Ascending aorta (tissue), 2 donors: ENCODE data around the gene ONECUT2. TPM values are rescaled to one million over a fixed set of nuclear protein-coding genes. Genes with fewer than 3 reads are reported as not detected.

ENCODE experiments used
- DNase-seq, 2 donors: peaks; one replicate each; pipeline ENCODE4 v3.0.0-alpha.2; 2019; ENCODE audit warnings: low spot score in 2 of 2
- H3K27ac ChIP-seq, 2 donors: fragments of 200-600 bp; sonication (generic); one replicate each; pipeline ENCODE4 v1.5.1; 2016 to 2017; ENCODE audit warnings: mild to moderate bottlenecking in 1 of 2
- H3K27me3 ChIP-seq: fragments of 200-600 bp; sonication (generic); one replicate; pipeline ENCODE4 v1.5.1; 2017
- H3K36me3 ChIP-seq, 2 donors: fragments of 200-600 bp; sonication (generic); one replicate each; pipeline ENCODE4 v1.5.1; 2016
- H3K4me1 ChIP-seq, 2 donors: fragments of 200-600 bp; sonication (generic); one replicate each; pipeline ENCODE4 v1.5.1; 2016 to 2017; ENCODE audit warnings: mild to moderate bottlenecking in 1 of 2
- H3K4me3 ChIP-seq, 2 donors: fragments of 200-600 bp; sonication (generic); one replicate each; pipeline ENCODE4 v1.5.1; 2016 to 2017; ENCODE audit warnings: mild to moderate bottlenecking in 1 of 2
- H3K9me3 ChIP-seq, 2 donors: fragments of 200-600 bp; sonication (generic); one replicate each; pipeline ENCODE4 v1.5.1; 2016
- intact Hi-C: fragments of 100-400 bp; cut with DNase I; formaldehyde crosslinking; loops from one replicate; pipeline ENCODE4 v1.15.1; 2023
- total RNA-seq: library from RNA; depleted of rRNA; stranded (reverse); fragments of >200 nt; gene quantifications from one replicate; pipeline ENCODE4 v1.1.0, GENCODE V29; 2016
- TF ChIP-seq, protein P1 (sequence below), 3 experiments: fragments of 200-600 bp in 2 of 3; fragments of 450-650 bp in 1 of 3; sonication (generic) in 2 of 3; IDR thresholded peaks; one replicate each; pipeline ENCODE4 v1.5.1; 2016 to 2019; ENCODE audit warnings: antibody characterized with exemption in 3 of 3, mild to moderate bottlenecking in 1 of 3, moderate library complexity in 1 of 3

The ONECUT2 gene
- total RNA-seq, 1 donor from 2014 or later, result 0.11 TPM

DNA sequence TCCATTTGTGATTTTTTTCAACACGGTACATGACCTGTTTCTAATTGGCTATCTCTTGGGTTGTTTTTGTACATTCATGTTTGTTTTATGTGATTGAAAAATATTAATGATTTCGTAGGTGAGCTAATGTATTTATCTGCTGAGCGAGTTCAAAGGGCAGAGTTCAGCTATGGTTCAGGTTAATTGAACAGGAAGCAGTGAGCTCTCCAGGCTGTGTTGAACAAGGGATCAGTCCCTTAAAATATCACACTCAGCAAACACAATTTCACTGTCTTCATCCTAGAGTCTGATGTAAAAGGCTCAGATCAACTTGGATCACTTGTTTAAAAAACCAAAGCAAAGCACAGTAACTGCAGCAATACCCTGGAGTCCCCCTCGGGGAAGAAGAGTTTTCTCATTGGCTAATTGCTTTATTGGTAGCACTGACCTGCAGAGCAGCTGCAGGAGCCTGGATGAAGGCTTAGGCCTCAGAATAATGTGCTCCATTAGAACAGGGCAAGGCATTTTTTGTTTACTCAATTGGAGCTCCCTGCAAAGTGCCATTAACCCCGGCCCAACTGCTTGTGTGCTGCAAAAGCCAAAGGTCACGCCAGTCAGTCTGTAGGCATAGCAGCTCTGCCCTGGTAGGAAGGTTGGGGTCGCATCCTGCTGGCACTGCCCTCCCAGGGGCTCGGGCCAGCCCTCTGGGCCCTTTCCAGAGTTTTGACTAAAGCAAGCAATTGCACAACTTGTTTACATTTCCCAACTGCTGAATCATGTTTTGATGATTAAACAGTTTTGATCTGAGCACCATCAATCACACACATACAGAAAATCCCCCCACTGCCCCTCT is 10.5 kb downstream of the ONECUT2 start:
- no peak for DNase-seq
- H3K36me3 ChIP-seq, result no peaks in the 10 kb centered on the region
- no peak overlapping the region for H3K4me3 ChIP-seq
- H3K4me1 ChIP-seq, result no peaks in the 10 kb centered on the region
- TF ChIP-seq, protein P1, sequence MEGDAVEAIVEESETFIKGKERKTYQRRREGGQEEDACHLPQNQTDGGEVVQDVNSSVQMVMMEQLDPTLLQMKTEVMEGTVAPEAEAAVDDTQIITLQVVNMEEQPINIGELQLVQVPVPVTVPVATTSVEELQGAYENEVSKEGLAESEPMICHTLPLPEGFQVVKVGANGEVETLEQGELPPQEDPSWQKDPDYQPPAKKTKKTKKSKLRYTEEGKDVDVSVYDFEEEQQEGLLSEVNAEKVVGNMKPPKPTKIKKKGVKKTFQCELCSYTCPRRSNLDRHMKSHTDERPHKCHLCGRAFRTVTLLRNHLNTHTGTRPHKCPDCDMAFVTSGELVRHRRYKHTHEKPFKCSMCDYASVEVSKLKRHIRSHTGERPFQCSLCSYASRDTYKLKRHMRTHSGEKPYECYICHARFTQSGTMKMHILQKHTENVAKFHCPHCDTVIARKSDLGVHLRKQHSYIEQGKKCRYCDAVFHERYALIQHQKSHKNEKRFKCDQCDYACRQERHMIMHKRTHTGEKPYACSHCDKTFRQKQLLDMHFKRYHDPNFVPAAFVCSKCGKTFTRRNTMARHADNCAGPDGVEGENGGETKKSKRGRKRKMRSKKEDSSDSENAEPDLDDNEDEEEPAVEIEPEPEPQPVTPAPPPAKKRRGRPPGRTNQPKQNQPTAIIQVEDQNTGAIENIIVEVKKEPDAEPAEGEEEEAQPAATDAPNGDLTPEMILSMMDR (IDR thresholded peaks at IDR 0.05), result no peak
- no peaks in the 10 kb centered on the region for H3K9me3 ChIP-seq
- peaks cover 8% of the 10 kb centered on the region for H3K27me3 ChIP-seq
- no peak overlapping the region for H3K27ac ChIP-seq
- intact Hi-C loops, result no loop called here

DNA sequence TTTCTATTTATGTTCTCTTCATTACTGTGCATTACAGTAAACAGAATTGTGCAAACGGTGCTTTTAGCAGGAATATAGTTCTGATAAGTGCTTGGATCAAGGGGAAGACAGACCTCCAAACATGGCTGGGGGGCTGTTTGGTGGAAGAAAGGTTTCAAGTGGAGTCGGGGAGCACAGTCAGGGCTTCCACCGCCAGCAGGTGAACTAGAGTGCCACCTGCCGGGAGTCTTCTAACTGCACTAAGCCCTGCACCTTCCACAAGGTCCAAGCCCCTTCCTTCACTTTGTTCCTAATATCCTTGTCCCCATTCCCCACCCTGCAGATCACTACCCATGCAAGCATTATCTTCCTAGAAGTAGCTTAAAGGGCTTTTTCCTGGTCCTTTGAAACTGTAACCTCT is 11.1 kb downstream of the ONECUT2 start:
- intact Hi-C loops, result no loop called here
- TF ChIP-seq, protein P1 (IDR thresholded peaks at IDR 0.05), result no peak
- H3K27ac ChIP-seq, result no peak overlapping the region

DNA sequence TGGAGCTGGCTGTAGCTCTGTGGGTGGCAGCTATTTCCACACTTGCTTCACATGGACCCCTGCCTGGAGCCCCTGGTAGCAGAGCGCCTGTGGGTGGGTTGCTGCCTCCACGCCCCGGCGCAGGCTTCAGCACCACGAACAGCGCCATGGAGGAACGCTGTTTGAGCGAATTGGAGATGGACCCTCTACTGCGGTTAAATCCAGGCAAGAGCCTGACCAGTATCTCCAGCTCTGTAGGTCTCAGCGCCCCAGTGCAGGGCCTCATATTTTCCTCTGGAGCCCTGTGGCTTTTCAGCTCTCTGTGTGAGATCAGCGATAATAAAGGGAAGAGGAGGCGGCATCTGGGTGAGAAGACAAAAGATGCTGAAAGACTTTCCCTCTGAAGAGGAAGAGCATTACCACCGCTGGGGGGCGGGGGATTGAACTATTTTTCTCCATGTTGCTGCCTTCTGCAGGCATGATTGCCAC is 12.0 kb downstream of the ONECUT2 start:
- DNase-seq, result no peak
- intact Hi-C loops, result no loop called here
- Histone ChIP-seq H3K4me1 (no peaks in the 10 kb centered on the region), H3K4me3 (no peak overlapping the region), H3K27me3 (no peaks in the 10 kb centered on the region), H3K27ac (no peak overlapping the region), H3K9me3 (no peaks in the 10 kb centered on the region), H3K36me3 (no peaks in the 10 kb centered on the region)
- TF ChIP-seq, protein P1 (IDR thresholded peaks at IDR 0.05), result no peak

More for the DNA sequence above, 11.1 kb downstream of the ONECUT2 start:
- H3K36me3 ChIP-seq, result no peaks in the 10 kb centered on the region
- H3K9me3 ChIP-seq, result no peaks in the 10 kb centered on the region
- no peak for DNase-seq
- no peaks in the 10 kb centered on the region for H3K4me1 ChIP-seq
- no peak overlapping the region for H3K4me3 ChIP-seq
- peaks cover 6% of the 10 kb centered on the region for H3K27me3 ChIP-seq

DNA sequence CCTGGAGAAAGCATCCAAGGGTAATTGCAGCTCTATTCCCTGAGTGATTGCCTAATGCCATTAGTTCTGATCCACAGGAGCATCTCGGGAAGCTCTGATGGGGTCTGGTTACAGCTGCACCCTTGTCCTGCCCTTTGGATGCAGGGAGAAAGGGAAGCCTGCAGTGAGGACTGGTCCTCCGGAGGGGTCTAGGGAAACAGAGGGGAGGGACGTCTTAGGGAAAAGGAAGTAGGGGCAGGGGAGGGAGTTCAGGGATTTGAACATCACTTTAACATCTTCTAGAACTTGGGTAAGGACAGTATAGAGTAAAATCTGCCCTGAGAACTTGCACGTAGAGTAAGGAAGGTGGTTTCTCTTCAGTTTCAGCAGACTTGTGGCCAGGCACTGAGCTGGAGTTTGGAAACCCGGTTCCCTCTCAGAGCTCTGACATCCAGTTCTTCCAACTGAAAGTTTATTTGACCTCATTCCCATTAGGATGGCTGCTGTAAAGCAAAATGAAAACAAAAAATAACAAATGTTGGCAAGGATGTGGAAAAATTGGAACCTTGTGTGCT is 20.5 kb downstream of the ONECUT2 start:
- Histone ChIP-seq H3K27me3 (no peaks in the 10 kb centered on the region), H3K27ac (no peak overlapping the region), H3K9me3 (no peaks in the 10 kb centered on the region), H3K36me3 (no peaks in the 10 kb centered on the region), H3K4me3 (no peak overlapping the region), H3K4me1 (no peaks in the 10 kb centered on the region)
- intact Hi-C loops, result no loop called here
- no peak for DNase-seq
- TF ChIP-seq, protein P1 (IDR thresholded peaks at IDR 0.05), result no peak

DNA sequence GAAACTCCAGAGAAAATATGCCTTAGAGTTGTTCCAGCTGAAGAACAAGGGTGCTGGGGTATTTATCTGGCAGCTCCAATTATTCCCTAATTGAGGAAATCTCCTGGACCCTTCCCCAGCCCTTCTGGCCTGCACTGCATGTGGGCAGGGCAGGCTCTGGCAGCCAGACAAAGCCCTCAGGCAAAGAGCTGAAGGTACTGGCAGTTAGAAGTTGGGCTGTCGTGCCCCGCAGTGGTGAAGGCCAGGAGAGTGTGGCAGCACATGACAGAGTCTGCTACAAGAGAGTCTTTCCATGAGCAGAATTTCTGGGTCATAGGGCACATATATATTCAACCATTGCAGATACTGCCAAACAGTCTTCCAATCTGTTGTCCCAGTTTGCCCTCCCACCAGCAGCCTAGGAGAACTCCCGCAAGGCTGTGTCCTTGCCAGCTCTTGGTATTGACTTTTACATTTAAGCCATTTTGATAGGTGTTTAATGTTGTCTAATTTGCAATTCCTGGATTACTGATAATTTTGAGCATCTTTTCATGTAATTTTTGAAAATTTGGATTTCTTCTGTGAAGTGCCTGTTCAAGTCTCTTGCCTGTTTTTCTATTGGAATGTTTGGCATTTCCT is 26.6 kb downstream of the ONECUT2 start:
- intact Hi-C loops, result loop anchor here (10.0 kb wide), 1 partner anchor 63 kb away; no protein-coding TSS in a partner anchor
- H3K36me3 ChIP-seq, result no peaks in the 10 kb centered on the region
- DNase-seq, result no peak

More for the DNA sequence above, 26.6 kb downstream of the ONECUT2 start:
- H3K4me1 ChIP-seq, result peaks cover 0 to 5% of the 10 kb centered on the region in 2 donors
- no peak overlapping the region for H3K4me3 ChIP-seq
- no peaks in the 10 kb centered on the region for H3K27me3 ChIP-seq
- no peaks in the 10 kb centered on the region for H3K9me3 ChIP-seq
- TF ChIP-seq, protein P1 (IDR thresholded peaks at IDR 0.05), result no peak
- H3K27ac ChIP-seq, result no peak overlapping the region
